GM21447 (cell line): ENCODE data around the gene COL17A1.

Experiments used
- ATAC-seq: cut with Tn5 transposase; IDR thresholded peaks from one replicate; pipeline ENCODE4 v1.9.1; 2021; ENCODE audit not compliant: unreplicated experiment

The COL17A1 gene

GRCh38 chr10:104053201-104053600 lies 32.5 kb downstream of the COL17A1 start:
- no peak for ATAC-seq

GRCh38 chr10:104052431-104052830 lies 33.2 kb downstream of the COL17A1 start:
- no peak for ATAC-seq

- no peak for ATAC-seq
Measured at GRCh38 chr10:104049504-104050250, 36.0 kb downstream of the COL17A1 start.

GRCh38 chr10:104046651-104047050 lies 39.0 kb downstream of the COL17A1 start:
- no peak for ATAC-seq

GRCh38 chr10:104045151-104046089 lies 40.3 kb downstream of the COL17A1 start:
- ATAC-seq, result no peak

- no peak for ATAC-seq
Measured at GRCh38 chr10:104043854-104044253, 41.8 kb downstream of the COL17A1 start.

- ATAC-seq, result no peak
Measured at GRCh38 chr10:104043185-104043830, 42.4 kb downstream of the COL17A1 start.

GRCh38 chr10:104041891-104042535 lies 43.7 kb downstream of the COL17A1 start:
- ATAC-seq, result no peak

GRCh38 chr10:104040862-104041789 lies 44.6 kb downstream of the COL17A1 start:
- ATAC-seq, result no peak

- no peak for ATAC-seq
Measured at GRCh38 chr10:104040382-104040781, 45.3 kb downstream of the COL17A1 start.

GRCh38 chr10:104038958-104039752 lies 46.5 kb downstream of the COL17A1 start:
- ATAC-seq, result no peak

GRCh38 chr10:104038537-104038936 lies 47.1 kb downstream of the COL17A1 start:
- no peak for ATAC-seq

- no peak for ATAC-seq
Measured at GRCh38 chr10:104037261-104037951, 48.3 kb downstream of the COL17A1 start.

GRCh38 chr10:104036518-104037260 lies 49.0 kb downstream of the COL17A1 start:
- ATAC-seq, result no peak

GRCh38 chr10:104036069-104036384 lies 49.7 kb downstream of the COL17A1 start:
- ATAC-seq, result no peak

- ATAC-seq, result no peak
Measured at GRCh38 chr10:104035194-104036068, 50.2 kb downstream of the COL17A1 start.
